Measurements from ENCODE around the gene SLMAP. TPM values are rescaled to one million over a fixed set of nuclear protein-coding genes. Genes with fewer than 3 reads are reported as not detected.

Gene SLMAP
- total RNA-seq, 1 donor from 2014 or later: 57.1 TPM

DNA sequence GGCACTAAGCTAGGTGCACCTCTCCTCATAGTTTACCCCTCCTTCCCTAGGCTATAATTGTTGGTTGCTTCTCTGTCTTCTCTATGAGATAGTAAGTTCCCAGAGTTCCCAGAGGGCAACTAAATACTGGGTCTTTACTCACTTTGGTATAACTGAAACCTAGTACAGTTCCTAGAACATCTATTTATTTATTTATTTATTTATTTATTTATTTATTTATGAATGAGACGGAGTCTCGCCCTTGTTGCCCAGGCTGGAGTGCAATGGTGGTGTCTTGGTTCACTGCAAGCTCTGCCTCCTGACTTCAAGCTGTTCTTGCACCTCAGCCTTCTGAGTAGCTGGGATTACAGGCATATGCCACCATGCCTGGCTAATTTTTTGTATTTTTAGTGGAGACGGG is 181.0 kb downstream of the SLMAP start:
- H3K4me1 Mint-ChIP-seq: no peaks in the 10 kb centered on the region
- CTCF ChIA-PET: interaction anchor here (0.5 kb wide), 1 partner anchor 45 kb away, joined by 3 read pairs; no protein-coding TSS in a partner anchor

DNA sequence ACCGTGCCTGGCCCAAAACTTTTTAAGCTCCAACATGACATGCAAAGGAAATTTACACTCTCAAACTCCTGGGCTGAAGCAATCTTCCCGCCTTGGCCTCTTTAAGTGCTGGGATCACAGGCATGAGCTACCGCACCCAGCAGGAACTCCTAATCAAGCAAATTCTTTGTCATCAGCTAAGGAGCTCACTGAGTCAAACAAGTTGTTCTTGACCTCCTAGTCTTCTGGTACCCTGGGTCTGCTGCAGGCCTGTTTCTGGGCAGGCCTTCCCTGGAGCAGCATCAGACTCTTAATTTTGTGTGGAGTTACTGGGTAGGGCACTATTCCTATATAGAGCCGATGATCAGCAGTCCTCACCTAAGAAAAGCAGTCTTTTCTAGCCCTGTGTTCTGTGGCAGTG is 183.7 kb downstream of the SLMAP start:
- CTCF ChIA-PET: no interaction called here
- ATAC-seq (ENCODE audit: low read depth) (no peak), DNase-seq (no peak)
- Mint-ChIP-seq H3K36me3 (ENCODE audit: low read depth) (no peaks in the 10 kb centered on the region), H3K27ac (no peak overlapping the region), H3K4me1 (no peaks in the 10 kb centered on the region), H3K4me3 (no peak overlapping the region), H3K9me3 (peaks cover 4% of the 10 kb centered on the region), H3K27me3 (no peaks in the 10 kb centered on the region)
- intact Hi-C loops (cut with micrococcal nuclease): no loop called here
- POLR2A ChIA-PET: no interaction called here
- TF ChIP-seq, protein P1, sequence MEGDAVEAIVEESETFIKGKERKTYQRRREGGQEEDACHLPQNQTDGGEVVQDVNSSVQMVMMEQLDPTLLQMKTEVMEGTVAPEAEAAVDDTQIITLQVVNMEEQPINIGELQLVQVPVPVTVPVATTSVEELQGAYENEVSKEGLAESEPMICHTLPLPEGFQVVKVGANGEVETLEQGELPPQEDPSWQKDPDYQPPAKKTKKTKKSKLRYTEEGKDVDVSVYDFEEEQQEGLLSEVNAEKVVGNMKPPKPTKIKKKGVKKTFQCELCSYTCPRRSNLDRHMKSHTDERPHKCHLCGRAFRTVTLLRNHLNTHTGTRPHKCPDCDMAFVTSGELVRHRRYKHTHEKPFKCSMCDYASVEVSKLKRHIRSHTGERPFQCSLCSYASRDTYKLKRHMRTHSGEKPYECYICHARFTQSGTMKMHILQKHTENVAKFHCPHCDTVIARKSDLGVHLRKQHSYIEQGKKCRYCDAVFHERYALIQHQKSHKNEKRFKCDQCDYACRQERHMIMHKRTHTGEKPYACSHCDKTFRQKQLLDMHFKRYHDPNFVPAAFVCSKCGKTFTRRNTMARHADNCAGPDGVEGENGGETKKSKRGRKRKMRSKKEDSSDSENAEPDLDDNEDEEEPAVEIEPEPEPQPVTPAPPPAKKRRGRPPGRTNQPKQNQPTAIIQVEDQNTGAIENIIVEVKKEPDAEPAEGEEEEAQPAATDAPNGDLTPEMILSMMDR (IDR thresholded peaks at IDR 0.05): no peak

More for the DNA sequence above, 181.0 kb downstream of the SLMAP start:
- intact Hi-C loops (cut with micrococcal nuclease): no loop called here
- no peak for DNase-seq
- TF ChIP-seq, protein P1 (IDR thresholded peaks at IDR 0.05): no peak
- peaks cover 4% of the 10 kb centered on the region for H3K9me3 Mint-ChIP-seq
- POLR2A ChIA-PET: interaction anchor here (0.7 kb wide), 1 partner anchor 45 kb away, joined by 4 read pairs; no protein-coding TSS in a partner anchor
- H3K36me3 Mint-ChIP-seq (ENCODE audit: low read depth): peaks cover 4% of the 10 kb centered on the region
- no peak overlapping the region for H3K27ac Mint-ChIP-seq
- H3K4me3 Mint-ChIP-seq: no peak overlapping the region
- H3K27me3 Mint-ChIP-seq: no peaks in the 10 kb centered on the region
- ATAC-seq (ENCODE audit: low read depth): no peak

DNA sequence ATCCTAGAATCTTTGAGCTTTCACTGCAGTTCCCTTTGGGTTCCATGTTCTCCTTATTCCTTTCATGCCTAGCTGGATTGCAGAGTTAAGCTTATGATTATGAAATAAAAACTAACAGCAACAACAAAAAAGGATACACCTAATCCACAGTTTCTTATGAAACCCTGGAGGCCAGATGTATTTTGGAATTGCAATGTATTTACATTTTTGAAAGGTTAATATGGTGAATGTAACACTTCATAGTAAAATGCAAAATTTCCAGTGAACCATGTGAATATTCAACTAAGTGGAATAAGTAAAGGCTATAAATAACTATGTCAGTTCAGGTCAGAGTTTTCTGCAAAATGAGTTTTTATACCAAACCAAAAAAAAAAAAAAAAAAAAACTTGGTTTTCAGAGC is 186.3 kb downstream of the SLMAP start:
- peaks cover 4% of the 10 kb centered on the region for H3K9me3 Mint-ChIP-seq
- TF ChIP-seq, protein P1 (IDR thresholded peaks at IDR 0.05): no peak
- no peak for ATAC-seq (ENCODE audit: low read depth)
- ChIA-PET CTCF (no interaction called here), POLR2A (interaction anchor here (0.6 kb wide), 1 partner anchor 118 kb away, joined by 7 read pairs; no protein-coding TSS in a partner anchor)
- H3K4me3 Mint-ChIP-seq: no peak overlapping the region
- no peak for DNase-seq
- intact Hi-C loops (cut with micrococcal nuclease): no loop called here
- H3K27ac Mint-ChIP-seq: no peak overlapping the region
- no peaks in the 10 kb centered on the region for H3K4me1 Mint-ChIP-seq
- H3K27me3 Mint-ChIP-seq: no peaks in the 10 kb centered on the region
- no peaks in the 10 kb centered on the region for H3K36me3 Mint-ChIP-seq (ENCODE audit: low read depth)

DNA sequence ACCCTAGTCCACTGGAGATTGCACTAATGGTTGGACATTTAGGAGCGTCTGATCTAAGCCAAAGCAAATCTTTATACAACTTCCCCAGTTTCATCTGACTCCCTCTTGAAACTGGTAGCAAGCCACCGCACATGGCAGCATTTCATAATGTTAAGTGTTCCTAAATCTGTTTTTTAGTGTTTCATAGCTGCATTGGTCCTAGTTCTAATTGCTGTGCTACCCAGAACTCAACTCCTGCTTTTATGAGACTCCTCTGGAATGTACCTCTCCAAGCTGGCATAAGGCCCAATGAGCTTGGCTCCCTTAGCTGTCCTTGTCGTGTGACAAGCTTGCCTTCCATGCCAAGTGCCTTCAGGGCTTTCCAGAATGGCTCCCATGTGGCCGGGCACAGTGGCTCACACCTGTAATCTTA is 186.8 kb downstream of the SLMAP start:
- CTCF ChIA-PET: no interaction called here
- Mint-ChIP-seq H3K4me3 (no peak overlapping the region), H3K9me3 (peaks cover 4% of the 10 kb centered on the region)

DNA sequence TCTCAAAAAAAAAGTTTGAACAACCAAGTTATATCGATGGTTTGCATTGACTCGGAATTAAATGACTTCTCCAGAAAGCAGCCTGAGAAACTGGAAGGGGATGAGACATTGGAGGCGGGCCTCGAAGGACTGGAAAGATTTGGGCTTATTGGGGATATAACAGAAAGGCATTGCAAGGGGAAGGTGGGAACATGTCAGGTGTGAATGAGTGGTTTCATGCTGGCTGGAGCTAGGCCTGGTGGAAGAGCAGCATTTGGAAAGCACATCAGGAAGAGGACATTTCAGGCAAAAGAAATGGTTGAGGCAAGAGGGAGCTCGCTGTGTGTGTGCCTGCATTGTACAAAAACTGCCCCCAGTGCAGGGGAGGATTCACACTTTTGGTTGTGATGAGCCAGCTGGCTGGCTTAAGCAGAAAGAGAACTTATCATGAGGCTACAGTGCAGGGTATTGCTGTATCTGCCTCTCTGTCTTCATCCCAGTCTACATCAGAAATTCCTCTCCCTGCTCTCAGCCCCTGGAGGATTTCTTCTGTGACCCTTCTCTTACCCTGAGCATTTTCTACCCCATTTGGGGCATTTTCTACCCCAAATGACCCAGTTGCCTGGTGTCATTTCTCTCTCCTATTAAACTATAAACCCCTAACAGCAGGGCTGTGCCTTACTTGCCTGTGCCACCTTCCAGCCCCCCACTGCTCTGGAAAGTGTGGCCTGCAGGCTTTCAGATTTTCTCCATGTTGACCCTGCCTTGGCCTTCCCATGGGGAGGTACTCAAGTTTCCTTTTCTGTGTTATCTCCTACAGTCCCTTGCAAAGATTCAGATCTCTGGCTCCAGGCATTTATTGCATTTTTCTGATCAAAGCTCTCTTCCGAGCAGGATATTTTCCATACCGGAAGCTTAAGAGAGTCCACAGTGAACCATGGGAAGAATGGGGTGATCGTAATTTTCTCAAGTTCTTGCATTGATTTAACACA is 187.7 kb downstream of the SLMAP start:
- ATAC-seq (ENCODE audit: low read depth): no peak
- POLR2A ChIA-PET: no interaction called here
- Mint-ChIP-seq H3K9me3 (peaks cover 4% of the 10 kb centered on the region), H3K4me1 (no peaks in the 10 kb centered on the region), H3K27ac (no peak overlapping the region), H3K4me3 (no peak overlapping the region), H3K36me3 (ENCODE audit: low read depth) (no peaks in the 10 kb centered on the region), H3K27me3 (peaks cover 11% of the 10 kb centered on the region)
- intact Hi-C loops (cut with micrococcal nuclease): no loop called here
- TF ChIP-seq, protein P1 (IDR thresholded peaks at IDR 0.05): no peak
- DNase-seq: no peak
- CTCF ChIA-PET: no interaction called here

More for the DNA sequence above, 186.8 kb downstream of the SLMAP start:
- TF ChIP-seq, protein P1 (IDR thresholded peaks at IDR 0.05): no peak
- ATAC-seq (ENCODE audit: low read depth): no peak
- no peak for DNase-seq
- POLR2A ChIA-PET: interaction anchor here (0.6 kb wide), 1 partner anchor 118 kb away, joined by 7 read pairs; no protein-coding TSS in a partner anchor
- Mint-ChIP-seq H3K27me3 (peaks cover 5% of the 10 kb centered on the region), H3K4me1 (no peaks in the 10 kb centered on the region), H3K27ac (no peak overlapping the region), H3K36me3 (ENCODE audit: low read depth) (no peaks in the 10 kb centered on the region)
- intact Hi-C loops (cut with micrococcal nuclease): no loop called here

All from activated B cell treated with CpG ODN at 0.5 μM for 24 hours (primary cell).